Activated CD4-positive, alpha-beta T cell treated with anti-CD3 and anti-CD28 coated beads for 36 hours (primary cell): ENCODE results near the gene LMO1. TPM values are rescaled to one million over a fixed set of nuclear protein-coding genes. Genes with fewer than 3 reads are reported as not detected.

Source experiments
- ATAC-seq: fragments of 200-7000 bp; cut with Tn5 transposase; one replicate; pipeline ENCODE4 v1.10.0; 2021; ENCODE audit warnings: mild to moderate bottlenecking, moderate library complexity
- CTCF ChIA-PET: fragments of 350-600 bp; sonication (Branson Sonifier 250); formaldehyde crosslinking; loops from one replicate; lab custom pipeline; 2021; ENCODE audit warnings: antibody characterized with exemption; lab: Charles Lee
- POLR2A ChIA-PET: fragments of 350-600 bp; sonication (Branson Sonifier 250); formaldehyde crosslinking; loops from one replicate; lab custom pipeline; 2021; ENCODE audit warnings: antibody characterized with exemption, inconsistent platforms; lab: Charles Lee
- DNase-seq: peaks from one replicate; pipeline ENCODE4 v3.0.0-alpha.2; 2020
- H3K27ac Mint-ChIP-seq: one replicate; pipeline ENCODE4 v1.8.0; 2021; ENCODE audit warnings: mixed read lengths
- H3K27me3 Mint-ChIP-seq: one replicate; pipeline ENCODE4 v1.8.0; 2021; ENCODE audit warnings: mixed read lengths
- H3K36me3 Mint-ChIP-seq: one replicate; pipeline ENCODE4 v1.8.0; 2021; ENCODE audit warnings: low read depth, mixed read lengths
- H3K4me1 Mint-ChIP-seq: one replicate; pipeline ENCODE4 v1.8.0; 2021; ENCODE audit warnings: mixed read lengths
- H3K4me3 Mint-ChIP-seq: one replicate; pipeline ENCODE4 v1.8.0; 2021; ENCODE audit warnings: mild to moderate bottlenecking, moderate library complexity, mixed read lengths
- H3K9me3 Mint-ChIP-seq: one replicate; pipeline ENCODE4 v1.8.0; 2021; ENCODE audit warnings: low read depth, mixed read lengths
- intact Hi-C, 2 experiments: fragments of 100-400 bp; cut with DNase I in 1 of 2; cut with micrococcal nuclease in 1 of 2; formaldehyde crosslinking; loops; one replicate each; pipeline versions ENCODE4 v1.14.2 to v1.15.1; 2022 to 2024; cut with DNase I, micrococcal nuclease
- total RNA-seq, 2 experiments: library from RNA; stranded (reverse); gene quantifications; one replicate each; pipeline ENCODE4 v1.2.3, GENCODE V29; 2021

The LMO1 gene
- total RNA-seq, 2 experiments from 2014 or later = not detected

GRCh38 chr11:8230921-8231847, 32.5 kb downstream of the LMO1 start:
- no peaks in the 10 kb centered on the region for H3K27me3 Mint-ChIP-seq

GRCh38 chr11:8230178-8230859, 33.4 kb downstream of the LMO1 start:
- no peaks in the 10 kb centered on the region for H3K36me3 Mint-ChIP-seq
- ChIA-PET POLR2A (no interaction called here), CTCF (interaction anchor here (0.6 to 1.7 kb wide), 2 partner anchors 13 to 33 kb away, joined by 3 to 4 read pairs; partner anchors contain the start of gene LMO1)
- no peak for DNase-seq
- no peaks in the 10 kb centered on the region for H3K9me3 Mint-ChIP-seq
- no peak overlapping the region for H3K4me3 Mint-ChIP-seq
- peaks cover 4% of the 10 kb centered on the region for H3K4me1 Mint-ChIP-seq
- no peak overlapping the region for H3K27ac Mint-ChIP-seq
- intact Hi-C loops = no loop called here
- no peaks in the 10 kb centered on the region for H3K27me3 Mint-ChIP-seq
- no peak for ATAC-seq

More at GRCh38 chr11:8230921-8231847, 32.5 kb downstream of the LMO1 start:
- H3K27ac Mint-ChIP-seq = no peak overlapping the region
- peaks cover 4% of the 10 kb centered on the region for H3K4me1 Mint-ChIP-seq
- intact Hi-C loops = no loop called here
- ChIA-PET POLR2A (no interaction called here), CTCF (interaction anchor here (0.6 kb wide), 1 partner anchor 12 kb away, joined by 3 read pairs; no protein-coding TSS in a partner anchor)
- H3K4me3 Mint-ChIP-seq = no peak overlapping the region
- DNase-seq (no peak), ATAC-seq (no peak)
- no peaks in the 10 kb centered on the region for H3K36me3 Mint-ChIP-seq
- no peaks in the 10 kb centered on the region for H3K9me3 Mint-ChIP-seq

GRCh38 chr11:8229299-8230177, 34.1 kb downstream of the LMO1 start:
- intact Hi-C loops = loop anchor here in 1 of 2 experiments (10.0 kb wide), 1 partner anchor 85 kb away; no protein-coding TSS in a partner anchor
- H3K27ac Mint-ChIP-seq = no peak overlapping the region

GRCh38 chr11:8228231-8228630, 35.4 kb downstream of the LMO1 start:
- no peak for ATAC-seq
- no peaks in the 10 kb centered on the region for H3K9me3 Mint-ChIP-seq
- intact Hi-C loops = loop anchor here in 1 of 2 experiments (10.0 kb wide), 1 partner anchor 87 kb away; no protein-coding TSS in a partner anchor

More at GRCh38 chr11:8229299-8230177, 34.1 kb downstream of the LMO1 start:
- no peak for ATAC-seq
- DNase-seq = no peak
- ChIA-PET CTCF (interaction anchor here (1.7 to 2.0 kb wide), 2 partner anchors 34 to 337 kb away, joined by 4 read pairs; partner anchors contain the start of gene LMO1), POLR2A (no interaction called here)
- H3K9me3 Mint-ChIP-seq = no peaks in the 10 kb centered on the region
- no peak overlapping the region for H3K4me3 Mint-ChIP-seq
- no peaks in the 10 kb centered on the region for H3K4me1 Mint-ChIP-seq
- H3K36me3 Mint-ChIP-seq = no peaks in the 10 kb centered on the region
- no peaks in the 10 kb centered on the region for H3K27me3 Mint-ChIP-seq

GRCh38 chr11:8227156-8228152, 36.2 kb downstream of the LMO1 start:
- ATAC-seq = no peak
- intact Hi-C loops = loop anchor here in 1 of 2 experiments (10.0 kb wide), 1 partner anchor 87 kb away; no protein-coding TSS in a partner anchor

More at GRCh38 chr11:8228231-8228630, 35.4 kb downstream of the LMO1 start:
- Mint-ChIP-seq H3K27me3 (no peaks in the 10 kb centered on the region), H3K4me3 (no peak overlapping the region), H3K4me1 (no peaks in the 10 kb centered on the region), H3K36me3 (no peaks in the 10 kb centered on the region), H3K27ac (no peak overlapping the region)
- CTCF ChIA-PET = interaction anchor here (0.6 to 2.0 kb wide), 5 partner anchors 8 to 339 kb away, joined by 3 to 4 read pairs (median 3); partner anchors contain the start of gene LMO1
- POLR2A ChIA-PET = interaction anchor here (0.6 kb wide), 1 partner anchor 29 kb away, joined by 9 read pairs; no protein-coding TSS in a partner anchor
- DNase-seq = no peak

GRCh38 chr11:8225589-8226036, 38.1 kb downstream of the LMO1 start:
- Mint-ChIP-seq H3K4me3 (no peak overlapping the region), H3K27me3 (no peaks in the 10 kb centered on the region), H3K9me3 (no peaks in the 10 kb centered on the region), H3K27ac (no peak overlapping the region), H3K4me1 (no peaks in the 10 kb centered on the region), H3K36me3 (no peaks in the 10 kb centered on the region)
- ChIA-PET CTCF (interaction anchor here (1.0 to 1.1 kb wide), 2 partner anchors 10 to 39 kb away, joined by 3 read pairs; no protein-coding TSS in a partner anchor), POLR2A (no interaction called here)
- ATAC-seq = peak; percentile 70
- intact Hi-C loops = loop anchor here (1.0 to 10.0 kb wide), 7 partner anchors 37 to 733 kb away; partner anchors contain the start of gene LMO1 (in 2 of the 2)
- peak; percentile 82 for DNase-seq

More at GRCh38 chr11:8227156-8228152, 36.2 kb downstream of the LMO1 start:
- ChIA-PET POLR2A (no interaction called here), CTCF (interaction anchor here (0.5 to 2.0 kb wide), 4 partner anchors 8 to 339 kb away, joined by 3 to 4 read pairs (median 4); no protein-coding TSS in a partner anchor)
- Mint-ChIP-seq H3K4me1 (no peaks in the 10 kb centered on the region), H3K27ac (no peak overlapping the region), H3K27me3 (no peaks in the 10 kb centered on the region), H3K9me3 (no peaks in the 10 kb centered on the region), H3K36me3 (no peaks in the 10 kb centered on the region), H3K4me3 (no peak overlapping the region)
- no peak for DNase-seq

GRCh38 chr11:8224711-8225110, 39.0 kb downstream of the LMO1 start:
- intact Hi-C loops = loop anchor here (1.0 to 10.0 kb wide), 7 partner anchors 38 to 734 kb away; partner anchors contain the start of gene LMO1 (in 2 of the 2)
- ChIA-PET POLR2A (no interaction called here), CTCF (interaction anchor here (0.8 to 2.2 kb wide), 4 partner anchors 39 to 370 kb away, joined by 3 to 13 read pairs (median 3); partner anchors contain the start of gene LMO1)
- ATAC-seq (no peak), DNase-seq (no peak)
- H3K36me3 Mint-ChIP-seq = no peaks in the 10 kb centered on the region
- no peaks in the 10 kb centered on the region for H3K4me1 Mint-ChIP-seq
- no peaks in the 10 kb centered on the region for H3K9me3 Mint-ChIP-seq
- H3K27me3 Mint-ChIP-seq = no peaks in the 10 kb centered on the region
- no peak overlapping the region for H3K27ac Mint-ChIP-seq
- H3K4me3 Mint-ChIP-seq = no peak overlapping the region

- no peaks in the 10 kb centered on the region for H3K36me3 Mint-ChIP-seq
- DNase-seq (no peak), ATAC-seq (no peak)
- CTCF ChIA-PET = interaction anchor here (0.8 to 2.2 kb wide), 4 partner anchors 39 to 370 kb away, joined by 3 to 13 read pairs (median 3); partner anchors contain the start of gene LMO1
- no peaks in the 10 kb centered on the region for H3K4me1 Mint-ChIP-seq
- intact Hi-C loops = loop anchor here (2.0 to 10.0 kb wide), 4 partner anchors 39 to 735 kb away; partner anchors contain the start of gene LMO1 (in 1 of the 2)
- H3K4me3 Mint-ChIP-seq = no peak overlapping the region
- H3K27ac Mint-ChIP-seq = no peak overlapping the region
- no peaks in the 10 kb centered on the region for H3K9me3 Mint-ChIP-seq
- POLR2A ChIA-PET = no interaction called here
- H3K27me3 Mint-ChIP-seq = no peaks in the 10 kb centered on the region
Measured at GRCh38 chr11:8224161-8224591, 39.5 kb downstream of the LMO1 start.

GRCh38 chr11:8223513-8223900, 40.2 kb downstream of the LMO1 start:
- H3K36me3 Mint-ChIP-seq = no peaks in the 10 kb centered on the region
- no peaks in the 10 kb centered on the region for H3K9me3 Mint-ChIP-seq
- no peak overlapping the region for H3K4me3 Mint-ChIP-seq
- peak; percentile 70 for ATAC-seq
- no peaks in the 10 kb centered on the region for H3K4me1 Mint-ChIP-seq
- ChIA-PET CTCF (interaction anchor here (0.7 to 2.2 kb wide), 5 partner anchors 9 to 344 kb away, joined by 3 to 13 read pairs (median 3); partner anchors contain the start of gene LMO1), POLR2A (no interaction called here)
- intact Hi-C loops = loop anchor here in 1 of 2 experiments (10.0 kb wide), 1 partner anchor 91 kb away; no protein-coding TSS in a partner anchor
- no peak overlapping the region for H3K27ac Mint-ChIP-seq
- H3K27me3 Mint-ChIP-seq = no peaks in the 10 kb centered on the region
- peak; percentile 30 for DNase-seq
